Hair follicle dermal papilla cell (primary cell): ENCODE measurements around the gene MBD5. TPM values are rescaled to one million over a fixed set of nuclear protein-coding genes. Genes with fewer than 3 reads are reported as not detected.

Experiments
- small RNA-seq: library from RNA; depleted of rRNA; stranded (forward); fragments of <200 nt; gene quantifications from one replicate; pipeline ENCODE3, GENCODE V24; 2012
- total RNA-seq: library from RNA; depleted of rRNA; stranded (reverse); fragments of >200 nt; gene quantifications from 2 replicates; pipeline ENCODE4 v1.2.3, GENCODE V29; 2012

MBD5 gene
- total RNA-seq, result 29.1 and 37.2 TPM in 2 replicates

DNA sequence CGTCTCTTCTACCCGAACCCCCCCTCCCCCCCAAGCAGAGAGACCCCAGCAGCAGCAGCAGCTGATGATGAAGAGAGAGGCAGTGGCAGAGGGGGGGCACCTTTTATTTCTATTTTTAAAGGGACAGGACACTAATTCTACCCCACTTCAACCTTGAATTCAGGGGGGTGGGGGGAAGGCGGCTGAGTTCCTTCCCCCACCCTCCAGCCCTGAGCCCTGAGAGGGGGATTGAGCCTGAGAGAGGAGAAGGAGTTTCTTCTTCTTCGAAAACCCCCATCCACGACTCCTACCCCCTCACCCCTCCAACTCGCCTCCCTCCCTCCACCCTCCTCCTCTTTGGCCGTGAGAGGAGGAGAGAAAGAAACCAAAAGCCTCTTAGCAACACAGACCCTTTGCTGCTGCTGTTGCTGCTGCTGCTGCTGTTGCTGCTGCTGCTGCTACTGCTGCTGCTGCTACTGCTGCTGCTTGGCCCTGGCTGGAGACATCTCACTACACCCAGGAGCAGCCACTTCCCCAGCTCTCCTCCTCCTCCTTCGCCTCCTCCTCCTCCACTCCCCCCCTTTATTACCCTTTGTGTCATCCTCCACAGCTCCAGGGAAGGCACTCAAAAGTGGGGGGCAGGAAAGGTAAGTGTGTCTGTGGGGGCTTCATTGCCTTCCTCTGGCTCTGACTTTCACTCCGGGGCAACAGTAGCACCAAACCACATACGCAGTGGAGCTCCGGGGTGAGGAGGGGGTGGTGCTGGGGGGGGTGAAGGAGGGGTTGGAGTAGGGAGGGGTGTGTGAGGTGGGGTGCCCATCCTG, at the start of gene MBD5:
Gene MBD5 (plus strand): TSS at position 33 of the 803 bp plus-strand sequence.

DNA sequence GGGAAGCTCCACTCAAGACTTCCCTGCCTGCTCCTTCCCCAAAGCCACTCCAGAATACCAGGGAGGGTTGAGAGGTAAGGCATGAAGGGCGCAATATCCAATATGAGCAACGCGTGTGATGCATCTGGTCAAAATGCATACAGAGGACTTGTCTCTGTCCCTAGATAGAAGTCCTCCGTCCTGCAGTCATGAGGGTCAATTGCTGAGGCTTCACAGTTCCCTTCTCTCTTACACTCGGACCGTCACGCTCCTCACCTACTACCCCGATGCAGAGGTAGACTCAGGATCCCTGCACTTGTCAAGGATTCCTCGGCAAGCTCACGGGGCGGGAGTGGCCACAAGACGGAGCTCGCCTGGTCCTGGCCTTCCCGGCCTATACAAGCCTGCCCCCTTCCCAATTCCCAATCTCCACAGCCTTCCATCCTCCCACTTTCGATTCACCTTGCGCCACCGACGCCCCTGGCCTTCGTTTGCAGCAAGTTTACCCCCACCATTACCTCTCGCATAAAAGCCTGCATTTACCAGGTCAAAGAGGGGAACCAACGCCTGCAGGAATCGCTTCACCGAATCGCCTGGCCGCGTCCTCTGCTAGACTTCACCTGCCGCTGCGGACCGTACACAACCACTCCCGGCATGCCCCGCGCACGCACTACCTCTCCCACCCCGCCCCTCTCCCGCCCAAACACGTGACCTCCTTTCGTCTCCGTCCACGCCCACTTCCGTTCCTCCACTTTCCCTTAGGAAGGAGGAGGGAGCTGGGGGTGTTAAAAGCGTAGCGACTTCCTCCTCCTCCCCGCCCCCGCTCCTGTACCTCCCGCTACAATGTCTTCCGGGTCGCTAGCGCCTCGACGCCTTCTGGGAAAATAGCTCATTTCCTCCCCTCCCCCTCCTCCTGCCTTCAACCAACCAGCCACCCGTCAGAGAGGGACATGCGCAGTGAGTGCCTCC, 506 bp upstream of the MBD5 start, which contains the start of gene ORC4:
Gene ORC4 (minus strand): TSS at position 627 of the 948 bp plus-strand sequence. CDS start 44,779 bp downstream, outside the sequence.

Small RNAs within 50 kb of the gene (small RNA-seq; reads per million reads assigned to genes)
- gene RF00554, result not detected

Other genes starting within 250 kb of the MBD5 start
- gene ACVR2A, start 176.1 kb upstream of the MBD5 start, total RNA-seq, result 19.1 and 32.8 TPM in 2 replicates
- 37.6 and 61.8 TPM in 2 replicates for gene ORC4, start 354 bp upstream of the MBD5 start, total RNA-seq